HEK293 (cell line): ENCODE measurements around the gene SFPQ.

Experiments
- CTCF ChIA-PET: fragments of 350-600 bp; formaldehyde crosslinking; extraction: SDS; loops from one replicate; lab custom pipeline; 2021; ENCODE audit warnings: antibody characterized with exemption; lab: Yijun Ruan, JAX
- POLR2A ChIA-PET: fragments of 300-600 bp; formaldehyde crosslinking; extraction: SDS; loops from one replicate; lab custom pipeline; 2020; ENCODE audit warnings: antibody characterized with exemption, inconsistent platforms; lab: Yijun Ruan, JAX
- H3K27ac ChIP-seq: fragments of 200-500 bp; sonication (Bioruptor generic); 2 replicates; pipeline ENCODE4 v1.5.1; 2014; ENCODE audit warnings: low read depth, low read length, control low read depth, inconsistent platforms; ENCODE audit errors: extremely low read depth
- H3K36me3 ChIP-seq, 2 experiments: fragments of 200-500 bp in 1 of 2; sonication (Bioruptor generic) in 1 of 2; 1 replicate in 1 of 2; 2 replicates in 1 of 2; pipeline ENCODE4 v1.5.1; 2014 to 2017; ENCODE audit warnings: inconsistent platforms in 2 of 2, low read length in 2 of 2; ENCODE audit not compliant: control insufficient read depth in 2 of 2, insufficient read depth in 1 of 2
- H3K4me1 ChIP-seq: fragments of 200-500 bp; sonication (Bioruptor generic); 2 replicates; pipeline ENCODE4 v1.5.1; 2014; ENCODE audit warnings: mild to moderate bottlenecking, low read length, inconsistent platforms; ENCODE audit not compliant: control insufficient read depth, insufficient read depth
- H3K4me3 ChIP-seq: 2 replicates; pipeline ENCODE4 v1.5.1; 2011; ENCODE audit warnings: low read depth, mild to moderate bottlenecking, control low read depth, low read length, moderate library complexity
- H3K9me3 ChIP-seq: fragments of 200-500 bp; sonication (Bioruptor generic); 2 replicates; pipeline ENCODE4 v1.5.1; 2014; ENCODE audit warnings: low read depth, low read length, inconsistent platforms; ENCODE audit not compliant: control insufficient read depth, insufficient read depth
- GLI2 ChIP-seq: fragments of 450-650 bp; formaldehyde crosslinking; IDR thresholded peaks from 2 replicates; pipeline ENCODE4; 2017; ENCODE audit warnings: missing biosample characterization, missing genetic modification characterization, low read depth, borderline replicate concordance
- KLF16 ChIP-seq: fragments of 450-650 bp; formaldehyde crosslinking; IDR thresholded peaks from 2 replicates; pipeline ENCODE4 v1.5.1; 2017; ENCODE audit warnings: missing biosample characterization, missing genetic modification characterization
- OVOL3 ChIP-seq: fragments of 450-650 bp; formaldehyde crosslinking; IDR thresholded peaks from 2 replicates; pipeline ENCODE4 v1.5.1; 2016; ENCODE audit warnings: missing biosample characterization, missing genetic modification characterization
- RBAK ChIP-seq: fragments of 450-650 bp; formaldehyde crosslinking; IDR thresholded peaks from 2 replicates; pipeline ENCODE4 v1.5.1; 2016; ENCODE audit warnings: missing biosample characterization, missing genetic modification characterization
- SCRT1 ChIP-seq: fragments of 450-650 bp; formaldehyde crosslinking; IDR thresholded peaks from 2 replicates; pipeline ENCODE4 v1.5.1; 2016; ENCODE audit warnings: missing biosample characterization, missing genetic modification characterization, borderline replicate concordance
- SCRT2 ChIP-seq: fragments of 450-650 bp; formaldehyde crosslinking; IDR thresholded peaks from 2 replicates; pipeline ENCODE4 v1.5.1; 2016; ENCODE audit warnings: missing biosample characterization, missing genetic modification characterization
- TCF7L2 ChIP-seq: IDR thresholded peaks from 2 replicates; pipeline ENCODE4 v1.6.1; 2011; ENCODE audit warnings: low read depth, mild to moderate bottlenecking, inconsistent platforms, low read length, moderate library complexity, borderline replicate concordance
- ZBTB8A ChIP-seq: fragments of 450-650 bp; formaldehyde crosslinking; IDR thresholded peaks from 2 replicates; pipeline ENCODE4 v1.5.1; 2016; ENCODE audit warnings: missing biosample characterization, missing genetic modification characterization
- ZFHX2 ChIP-seq: fragments of 450-650 bp; formaldehyde crosslinking; conservative IDR thresholded peaks from 2 replicates; pipeline ENCODE4 v1.5.1; 2016; ENCODE audit warnings: missing biosample characterization, missing genetic modification characterization
- ZFP3 ChIP-seq: fragments of 450-650 bp; formaldehyde crosslinking; IDR thresholded peaks from 2 replicates; pipeline ENCODE4 v1.5.1; 2016; ENCODE audit warnings: low read depth, missing biosample characterization, missing genetic modification characterization
- ZNF16 ChIP-seq: fragments of 450-650 bp; formaldehyde crosslinking; IDR thresholded peaks from 2 replicates; pipeline ENCODE4 v1.5.1; 2016; ENCODE audit warnings: low read depth, missing biosample characterization, missing genetic modification characterization
- ZNF175 ChIP-seq: fragments of 450-650 bp; formaldehyde crosslinking; IDR thresholded peaks from 2 replicates; pipeline ENCODE4 v1.5.1; 2016; ENCODE audit warnings: missing biosample characterization, missing genetic modification characterization
- ZNF211 ChIP-seq: fragments of 450-650 bp; formaldehyde crosslinking; IDR thresholded peaks from 2 replicates; pipeline ENCODE4 v1.5.1; 2016; ENCODE audit warnings: low read depth, missing biosample characterization, missing genetic modification characterization
- ZNF214 ChIP-seq: fragments of 450-650 bp; formaldehyde crosslinking; IDR thresholded peaks from 2 replicates; pipeline ENCODE4 v1.5.1; 2017; ENCODE audit warnings: missing biosample characterization, mild to moderate bottlenecking, missing genetic modification characterization, borderline replicate concordance
- ZNF223 ChIP-seq: fragments of 450-650 bp; formaldehyde crosslinking; IDR thresholded peaks from 2 replicates; pipeline ENCODE4 v1.5.1; 2016; ENCODE audit warnings: missing biosample characterization, missing genetic modification characterization
- ZNF530 ChIP-seq: fragments of 450-650 bp; formaldehyde crosslinking; IDR thresholded peaks from 2 replicates; pipeline ENCODE4 v1.5.1; 2016; ENCODE audit warnings: low read depth, missing biosample characterization, missing genetic modification characterization
- ZNF585B ChIP-seq: fragments of 450-650 bp; formaldehyde crosslinking; IDR thresholded peaks from 2 replicates; pipeline ENCODE4 v1.5.1; 2016; ENCODE audit warnings: missing biosample characterization, missing genetic modification characterization
- ZNF600 ChIP-seq: fragments of 450-650 bp; formaldehyde crosslinking; IDR thresholded peaks from 2 replicates; pipeline ENCODE4 v1.5.1; 2016; ENCODE audit warnings: missing biosample characterization, missing genetic modification characterization
- ZNF629 ChIP-seq: fragments of 450-650 bp; formaldehyde crosslinking; IDR thresholded peaks from 2 replicates; pipeline ENCODE4 v1.5.1; 2017; ENCODE audit warnings: missing biosample characterization, missing genetic modification characterization
- ZNF660 ChIP-seq: fragments of 450-650 bp; IDR thresholded peaks from 2 replicates; pipeline ENCODE4 v1.5.1; 2018; ENCODE audit warnings: missing biosample characterization, mild to moderate bottlenecking, missing genetic modification characterization
- ZNF843 ChIP-seq: fragments of 450-650 bp; formaldehyde crosslinking; IDR thresholded peaks from 2 replicates; pipeline ENCODE4 v1.5.1; 2016; ENCODE audit warnings: missing biosample characterization, missing genetic modification characterization
- TF ChIP-seq, protein P1 (sequence below): fragments of 450-650 bp; formaldehyde crosslinking; IDR thresholded peaks from 2 replicates; pipeline ENCODE4 v1.5.1; 2016; ENCODE audit warnings: missing biosample characterization, missing genetic modification characterization
- TF ChIP-seq, protein P2 (sequence below): fragments of 450-650 bp; formaldehyde crosslinking; IDR thresholded peaks from 2 replicates; pipeline ENCODE4 v1.5.1; 2016; ENCODE audit warnings: missing biosample characterization, missing genetic modification characterization
- TF ChIP-seq, protein P3 (sequence below): fragments of 450-650 bp; formaldehyde crosslinking; IDR thresholded peaks from 2 replicates; pipeline ENCODE4 v1.5.1; 2016; ENCODE audit warnings: missing biosample characterization, missing genetic modification characterization, borderline replicate concordance

The SFPQ gene

GRCh38 chr1:35187816-35188342, 5.1 kb downstream of the SFPQ start:
- no peaks in the 10 kb centered on the region; the same call in 1 of the 2 replicates for H3K4me1 ChIP-seq

DNA sequence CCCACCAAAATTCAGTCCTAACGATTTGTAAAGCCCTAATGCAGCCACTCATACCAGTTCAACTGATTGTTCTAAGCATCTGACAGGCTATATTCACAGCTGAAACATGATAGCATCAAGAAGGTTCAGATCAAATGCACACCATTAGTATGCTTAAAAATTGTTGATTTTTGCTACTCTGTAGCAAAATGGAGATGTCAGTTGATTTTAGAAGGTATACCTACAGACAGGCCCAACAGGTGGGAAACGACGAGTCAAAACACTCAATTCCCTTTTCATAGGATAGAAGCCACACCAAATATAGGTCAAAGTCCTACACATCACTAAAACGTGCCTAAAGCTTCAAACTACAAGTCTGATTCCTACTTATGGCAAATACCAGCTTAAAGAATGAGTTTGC, 6.7 kb downstream of the SFPQ start:
- H3K4me3 ChIP-seq: no peak overlapping the region
- H3K36me3 ChIP-seq: peaks cover 93 to 100% of the 10 kb centered on the region in 2 experiments
- ChIA-PET CTCF (interaction anchor here (0.6 to 1.8 kb wide), 3 partner anchors 16 to 536 kb away, joined by 3 to 12 read pairs (median 3); no protein-coding TSS in a partner anchor), POLR2A (interaction anchor here (0.5 kb wide), 1 partner anchor 79 kb away, joined by 4 read pairs; no protein-coding TSS in a partner anchor)
- TF ChIP-seq, protein P1, sequence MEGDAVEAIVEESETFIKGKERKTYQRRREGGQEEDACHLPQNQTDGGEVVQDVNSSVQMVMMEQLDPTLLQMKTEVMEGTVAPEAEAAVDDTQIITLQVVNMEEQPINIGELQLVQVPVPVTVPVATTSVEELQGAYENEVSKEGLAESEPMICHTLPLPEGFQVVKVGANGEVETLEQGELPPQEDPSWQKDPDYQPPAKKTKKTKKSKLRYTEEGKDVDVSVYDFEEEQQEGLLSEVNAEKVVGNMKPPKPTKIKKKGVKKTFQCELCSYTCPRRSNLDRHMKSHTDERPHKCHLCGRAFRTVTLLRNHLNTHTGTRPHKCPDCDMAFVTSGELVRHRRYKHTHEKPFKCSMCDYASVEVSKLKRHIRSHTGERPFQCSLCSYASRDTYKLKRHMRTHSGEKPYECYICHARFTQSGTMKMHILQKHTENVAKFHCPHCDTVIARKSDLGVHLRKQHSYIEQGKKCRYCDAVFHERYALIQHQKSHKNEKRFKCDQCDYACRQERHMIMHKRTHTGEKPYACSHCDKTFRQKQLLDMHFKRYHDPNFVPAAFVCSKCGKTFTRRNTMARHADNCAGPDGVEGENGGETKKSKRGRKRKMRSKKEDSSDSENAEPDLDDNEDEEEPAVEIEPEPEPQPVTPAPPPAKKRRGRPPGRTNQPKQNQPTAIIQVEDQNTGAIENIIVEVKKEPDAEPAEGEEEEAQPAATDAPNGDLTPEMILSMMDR: no peak
- TF ChIP-seq SCRT1 (tag by site-specific recombination) (peak; percentile 63; the same call in 1 of the 2 replicates), ZNF223 (tag by site-specific recombination) (no peak), ZNF843 (tag by site-specific recombination) (no peak), ZNF600 (peak; percentile 81), SCRT2 (tag by site-specific recombination) (peak; percentile 76)
- TF ChIP-seq, protein P2, sequence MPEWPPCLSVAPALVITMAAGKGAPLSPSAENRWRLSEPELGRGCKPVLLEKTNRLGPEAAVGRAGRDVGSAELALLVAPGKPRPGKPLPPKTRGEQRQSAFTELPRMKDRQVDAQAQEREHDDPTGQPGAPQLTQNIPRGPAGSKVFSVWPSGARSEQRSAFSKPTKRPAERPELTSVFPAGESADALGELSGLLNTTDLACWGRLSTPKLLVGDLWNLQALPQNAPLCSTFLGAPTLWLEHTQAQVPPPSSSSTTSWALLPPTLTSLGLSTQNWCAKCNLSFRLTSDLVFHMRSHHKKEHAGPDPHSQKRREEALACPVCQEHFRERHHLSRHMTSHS (tag by site-specific recombination): no peak
- H3K9me3 ChIP-seq: no peaks in the 10 kb centered on the region
- no peak overlapping the region for H3K27ac ChIP-seq
- no peaks in the 10 kb centered on the region; the same call in 1 of the 2 replicates for H3K4me1 ChIP-seq

More at GRCh38 chr1:35187816-35188342, 5.1 kb downstream of the SFPQ start:
- TF ChIP-seq ZFP3 (tag by site-specific recombination) (no peak), ZNF211 (tag by site-specific recombination) (no peak), OVOL3 (tag by site-specific recombination) (no peak), GLI2 (tag by site-specific recombination) (no peak), ZNF175 (tag by site-specific recombination) (no peak), KLF16 (tag by site-specific recombination) (no peak), ZNF214 (no peak)
- Histone ChIP-seq H3K9me3 (no peaks in the 10 kb centered on the region), H3K36me3 (peaks cover 80 to 90% of the 10 kb centered on the region in 2 experiments), H3K27ac (no peak overlapping the region), H3K4me3 (no peak overlapping the region)
- ChIA-PET CTCF (interaction anchor here (0.9 kb wide), 1 partner anchor 335 kb away, joined by 3 read pairs; no protein-coding TSS in a partner anchor), POLR2A (interaction anchor here (0.8 kb wide), 1 partner anchor 13 kb away, joined by 3 read pairs; no protein-coding TSS in a partner anchor)

DNA sequence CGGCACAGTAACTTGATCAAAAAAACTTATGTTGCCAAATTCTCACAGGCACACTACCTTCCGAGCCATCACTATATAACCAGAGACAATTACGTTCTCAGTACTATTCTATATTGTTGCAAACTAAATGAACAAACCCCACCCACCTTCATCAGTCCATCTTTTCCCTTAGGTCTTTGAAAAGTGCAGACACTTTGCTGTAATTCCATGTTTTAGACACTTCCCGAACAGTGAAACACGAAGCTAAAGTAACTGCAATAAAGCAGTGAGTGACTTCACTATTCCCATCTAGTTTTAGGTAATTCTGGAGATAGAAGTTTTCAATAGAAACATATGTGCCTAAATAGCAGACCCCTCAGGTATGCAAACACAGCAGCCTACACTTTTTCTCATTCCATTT, 7.7 kb downstream of the SFPQ start:
- POLR2A ChIA-PET: no interaction called here
- H3K9me3 ChIP-seq: no peaks in the 10 kb centered on the region
- H3K36me3 ChIP-seq: peaks cover 85 to 100% of the 10 kb centered on the region in 2 experiments
- no peak overlapping the region for H3K4me3 ChIP-seq
- H3K27ac ChIP-seq: no peak overlapping the region
- CTCF ChIA-PET: interaction anchor here (1.8 kb wide), 1 partner anchor 17 kb away, joined by 12 read pairs; no protein-coding TSS in a partner anchor
- H3K4me1 ChIP-seq: no peaks in the 10 kb centered on the region; the same call in 1 of the 2 replicates
- TF ChIP-seq ZFHX2 (tag by site-specific recombination) (no peak), ZNF16 (tag by site-specific recombination) (no peak), ZNF660 (no peak), TCF7L2 (no peak), ZNF585B (no peak), RBAK (tag by site-specific recombination) (no peak), ZNF530 (tag by site-specific recombination) (no peak), ZBTB8A (no peak), ZNF629 (tag by site-specific recombination) (no peak)
- TF ChIP-seq, protein P3, sequence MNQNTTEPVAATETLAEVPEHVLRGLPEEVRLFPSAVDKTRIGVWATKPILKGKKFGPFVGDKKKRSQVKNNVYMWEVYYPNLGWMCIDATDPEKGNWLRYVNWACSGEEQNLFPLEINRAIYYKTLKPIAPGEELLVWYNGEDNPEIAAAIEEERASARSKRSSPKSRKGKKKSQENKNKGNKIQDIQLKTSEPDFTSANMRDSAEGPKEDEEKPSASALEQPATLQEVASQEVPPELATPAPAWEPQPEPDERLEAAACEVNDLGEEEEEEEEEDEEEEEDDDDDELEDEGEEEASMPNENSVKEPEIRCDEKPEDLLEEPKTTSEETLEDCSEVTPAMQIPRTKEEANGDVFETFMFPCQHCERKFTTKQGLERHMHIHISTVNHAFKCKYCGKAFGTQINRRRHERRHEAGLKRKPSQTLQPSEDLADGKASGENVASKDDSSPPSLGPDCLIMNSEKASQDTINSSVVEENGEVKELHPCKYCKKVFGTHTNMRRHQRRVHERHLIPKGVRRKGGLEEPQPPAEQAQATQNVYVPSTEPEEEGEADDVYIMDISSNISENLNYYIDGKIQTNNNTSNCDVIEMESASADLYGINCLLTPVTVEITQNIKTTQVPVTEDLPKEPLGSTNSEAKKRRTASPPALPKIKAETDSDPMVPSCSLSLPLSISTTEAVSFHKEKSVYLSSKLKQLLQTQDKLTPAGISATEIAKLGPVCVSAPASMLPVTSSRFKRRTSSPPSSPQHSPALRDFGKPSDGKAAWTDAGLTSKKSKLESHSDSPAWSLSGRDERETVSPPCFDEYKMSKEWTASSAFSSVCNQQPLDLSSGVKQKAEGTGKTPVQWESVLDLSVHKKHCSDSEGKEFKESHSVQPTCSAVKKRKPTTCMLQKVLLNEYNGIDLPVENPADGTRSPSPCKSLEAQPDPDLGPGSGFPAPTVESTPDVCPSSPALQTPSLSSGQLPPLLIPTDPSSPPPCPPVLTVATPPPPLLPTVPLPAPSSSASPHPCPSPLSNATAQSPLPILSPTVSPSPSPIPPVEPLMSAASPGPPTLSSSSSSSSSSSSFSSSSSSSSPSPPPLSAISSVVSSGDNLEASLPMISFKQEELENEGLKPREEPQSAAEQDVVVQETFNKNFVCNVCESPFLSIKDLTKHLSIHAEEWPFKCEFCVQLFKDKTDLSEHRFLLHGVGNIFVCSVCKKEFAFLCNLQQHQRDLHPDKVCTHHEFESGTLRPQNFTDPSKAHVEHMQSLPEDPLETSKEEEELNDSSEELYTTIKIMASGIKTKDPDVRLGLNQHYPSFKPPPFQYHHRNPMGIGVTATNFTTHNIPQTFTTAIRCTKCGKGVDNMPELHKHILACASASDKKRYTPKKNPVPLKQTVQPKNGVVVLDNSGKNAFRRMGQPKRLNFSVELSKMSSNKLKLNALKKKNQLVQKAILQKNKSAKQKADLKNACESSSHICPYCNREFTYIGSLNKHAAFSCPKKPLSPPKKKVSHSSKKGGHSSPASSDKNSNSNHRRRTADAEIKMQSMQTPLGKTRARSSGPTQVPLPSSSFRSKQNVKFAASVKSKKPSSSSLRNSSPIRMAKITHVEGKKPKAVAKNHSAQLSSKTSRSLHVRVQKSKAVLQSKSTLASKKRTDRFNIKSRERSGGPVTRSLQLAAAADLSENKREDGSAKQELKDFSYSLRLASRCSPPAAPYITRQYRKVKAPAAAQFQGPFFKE (tag by site-specific recombination): no peak
